BE2C (cell line): ENCODE results near the gene CATSPERD.

Source experiments
- DNase-seq: peaks from one replicate; pipeline ENCODE4 v3.0.0-alpha.2; 2020
- H3K27me3 ChIP-seq: fragments of 250-450 bp; sonication (Bioruptor Pico); 2 replicates; pipeline ENCODE4 v1.5.1; 2020; ENCODE audit warnings: mild to moderate bottlenecking
- H3K36me3 ChIP-seq: fragments of 250-450 bp; sonication (Bioruptor Pico); 2 replicates; pipeline ENCODE4 v1.5.1; 2020; ENCODE audit warnings: mild to moderate bottlenecking
- H3K4me1 ChIP-seq: fragments of 250-450 bp; sonication (Bioruptor Pico); 2 replicates; pipeline ENCODE4 v1.5.1; 2020
- H3K4me3 ChIP-seq: 2 replicates; pipeline ENCODE4 v1.5.1; 2011; ENCODE audit warnings: low read depth, low read length
- H3K9me3 ChIP-seq: fragments of 250-450 bp; sonication (Bioruptor Pico); 2 replicates; pipeline ENCODE4 v1.5.1; 2020
- TF ChIP-seq, protein P1 (sequence below): IDR thresholded peaks from 2 replicates; pipeline ENCODE4 v1.5.1; 2012; ENCODE audit warnings: mild to moderate bottlenecking, low read depth, low read length

CATSPERD gene

DNA sequence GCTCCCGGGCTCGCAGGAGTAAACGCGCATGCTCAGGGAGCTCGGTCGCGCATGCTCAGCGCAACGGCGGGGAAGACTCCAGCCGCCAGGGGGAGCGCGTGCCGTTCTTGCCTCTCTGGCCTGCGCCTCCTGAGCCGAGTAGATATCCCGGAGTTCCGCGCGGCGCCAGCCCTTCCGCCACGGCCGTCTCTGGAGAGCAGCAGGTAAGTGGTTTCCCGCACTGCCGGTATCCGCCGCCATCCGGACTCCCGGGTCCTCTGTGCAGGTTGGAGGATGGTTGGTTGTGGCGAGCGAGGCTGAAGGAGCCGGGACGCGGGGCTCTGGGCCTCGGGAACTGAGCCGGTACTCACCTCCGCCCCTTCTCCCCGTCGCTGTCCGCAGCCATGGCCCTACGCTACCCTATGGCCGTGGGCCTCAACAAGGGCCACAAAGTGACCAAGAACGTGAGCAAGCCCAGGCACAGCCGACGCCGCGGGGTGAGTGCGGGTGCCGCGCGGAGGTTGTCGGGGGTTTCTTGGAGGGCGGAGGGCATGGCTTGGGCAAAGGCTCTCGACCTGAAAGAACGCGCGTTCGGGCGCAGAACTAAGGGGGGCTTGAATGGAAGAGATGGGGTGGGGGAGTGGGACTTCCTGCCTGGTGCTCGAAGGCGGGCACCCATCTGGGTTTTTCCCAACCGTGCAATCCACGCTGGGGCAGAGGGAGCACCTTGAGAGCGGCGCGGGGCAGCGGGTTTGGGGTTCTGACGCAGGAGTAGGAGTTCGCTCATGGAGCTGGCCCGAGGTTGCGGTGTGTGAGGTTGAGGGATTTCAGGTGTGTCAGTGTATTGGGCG, 30.1 kb upstream of the CATSPERD start, which contains the start of gene RPL36:
Gene RPL36 (plus strand): TSS at position 171 of the 830 bp plus-strand sequence. CDS start 213 bp downstream, at position 384.
- peaks cover 48% of the 10 kb centered on the region for H3K36me3 ChIP-seq
- peak within 1 kb of the TSS; percentile 96 for H3K4me3 ChIP-seq
- TF ChIP-seq, protein P1, sequence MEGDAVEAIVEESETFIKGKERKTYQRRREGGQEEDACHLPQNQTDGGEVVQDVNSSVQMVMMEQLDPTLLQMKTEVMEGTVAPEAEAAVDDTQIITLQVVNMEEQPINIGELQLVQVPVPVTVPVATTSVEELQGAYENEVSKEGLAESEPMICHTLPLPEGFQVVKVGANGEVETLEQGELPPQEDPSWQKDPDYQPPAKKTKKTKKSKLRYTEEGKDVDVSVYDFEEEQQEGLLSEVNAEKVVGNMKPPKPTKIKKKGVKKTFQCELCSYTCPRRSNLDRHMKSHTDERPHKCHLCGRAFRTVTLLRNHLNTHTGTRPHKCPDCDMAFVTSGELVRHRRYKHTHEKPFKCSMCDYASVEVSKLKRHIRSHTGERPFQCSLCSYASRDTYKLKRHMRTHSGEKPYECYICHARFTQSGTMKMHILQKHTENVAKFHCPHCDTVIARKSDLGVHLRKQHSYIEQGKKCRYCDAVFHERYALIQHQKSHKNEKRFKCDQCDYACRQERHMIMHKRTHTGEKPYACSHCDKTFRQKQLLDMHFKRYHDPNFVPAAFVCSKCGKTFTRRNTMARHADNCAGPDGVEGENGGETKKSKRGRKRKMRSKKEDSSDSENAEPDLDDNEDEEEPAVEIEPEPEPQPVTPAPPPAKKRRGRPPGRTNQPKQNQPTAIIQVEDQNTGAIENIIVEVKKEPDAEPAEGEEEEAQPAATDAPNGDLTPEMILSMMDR = peak; percentile 97
- peak; percentile 98 for DNase-seq
- no peaks in the 10 kb centered on the region for H3K9me3 ChIP-seq
- no peaks in the 10 kb centered on the region for H3K27me3 ChIP-seq
- peaks cover 7% of the 10 kb centered on the region; the same call in 1 of the 2 replicates for H3K4me1 ChIP-seq

DNA sequence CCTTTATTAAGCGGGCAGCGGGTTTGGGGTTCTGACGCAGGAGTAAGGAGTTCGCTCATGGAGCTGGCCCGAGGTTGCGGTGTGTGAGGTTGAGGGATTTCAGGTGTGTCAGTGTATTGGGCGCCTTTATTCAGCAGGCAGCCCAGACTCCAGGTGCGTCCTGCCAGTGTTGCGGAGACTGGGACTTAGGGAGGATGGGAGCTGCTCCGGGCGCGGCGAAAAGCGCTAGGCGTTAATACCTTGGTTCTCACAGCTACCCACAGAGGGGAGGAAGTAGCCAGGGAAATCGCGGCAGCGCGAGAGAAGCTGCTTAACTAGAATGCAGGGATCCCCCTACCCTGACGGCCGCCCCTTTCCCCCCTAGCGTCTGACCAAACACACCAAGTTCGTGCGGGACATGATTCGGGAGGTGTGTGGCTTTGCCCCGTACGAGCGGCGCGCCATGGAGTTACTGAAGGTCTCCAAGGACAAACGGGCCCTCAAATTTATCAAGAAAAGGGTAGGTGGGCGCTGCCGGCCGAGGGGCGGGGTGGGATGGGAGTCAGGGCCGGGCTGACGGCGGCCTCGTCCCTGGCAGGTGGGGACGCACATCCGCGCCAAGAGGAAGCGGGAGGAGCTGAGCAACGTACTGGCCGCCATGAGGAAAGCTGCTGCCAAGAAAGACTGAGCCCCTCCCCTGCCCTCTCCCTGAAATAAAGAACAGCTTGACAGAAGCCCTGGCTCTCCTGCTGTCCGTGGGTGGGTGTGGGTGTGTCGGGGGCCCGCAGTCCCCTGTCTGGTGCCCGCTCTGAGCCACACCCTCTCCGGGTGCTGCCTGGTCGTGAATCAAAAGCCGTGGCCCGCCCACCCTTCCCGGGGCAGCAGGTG, 29.2 kb upstream of the CATSPERD start:
- Histone ChIP-seq H3K9me3 (no peaks in the 10 kb centered on the region), H3K27me3 (no peaks in the 10 kb centered on the region), H3K4me3 (peak overlapping the region; percentile 96), H3K4me1 (peaks cover 7% of the 10 kb centered on the region; the same call in 1 of the 2 replicates), H3K36me3 (peaks cover 57% of the 10 kb centered on the region)
- TF ChIP-seq, protein P1 = no peak
- peak; percentile 51 for DNase-seq

DNA sequence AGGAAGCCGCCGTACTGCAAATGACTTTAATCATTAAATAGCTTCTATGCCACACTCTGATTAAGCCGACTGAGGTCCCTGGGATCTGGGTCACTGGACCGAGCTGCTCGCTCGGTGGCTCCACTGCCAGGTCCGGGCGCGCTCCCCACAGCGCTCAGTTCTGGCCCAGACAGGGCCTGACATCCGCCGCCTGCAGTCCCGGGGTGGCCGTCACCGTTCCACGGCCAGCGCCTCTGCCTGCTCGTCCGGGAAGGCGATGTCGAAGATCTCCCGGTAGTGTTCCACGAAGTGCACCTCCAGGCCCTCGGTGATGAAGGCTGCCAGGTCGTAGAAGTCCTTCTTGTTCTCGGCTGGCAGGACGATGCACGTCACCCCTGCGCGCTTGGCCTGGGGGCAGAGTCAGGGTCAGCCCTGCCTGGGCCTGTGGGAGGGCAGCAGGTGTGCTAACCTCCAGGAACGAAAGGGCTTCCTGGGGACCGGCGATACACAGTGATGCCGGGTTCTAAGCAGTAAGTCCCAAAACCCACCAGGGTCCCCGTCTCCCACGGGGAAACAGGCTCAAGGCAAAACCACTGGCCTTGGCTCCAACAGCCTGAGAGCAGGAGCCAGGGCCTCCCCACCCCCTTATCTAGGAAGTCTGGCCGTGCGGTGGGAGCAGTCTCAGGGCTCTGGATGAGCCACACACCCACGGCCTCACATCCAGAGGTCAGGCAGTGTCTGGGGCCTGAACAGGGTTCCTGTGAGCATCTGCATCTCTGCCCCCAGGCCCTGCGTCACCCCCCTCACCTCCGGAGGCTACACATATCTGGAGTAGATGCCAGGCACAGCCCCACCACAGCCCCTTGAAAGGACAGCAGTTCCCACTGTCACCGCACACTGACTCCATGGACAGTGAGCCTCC, 28.4 kb upstream of the CATSPERD start:
- no peaks in the 10 kb centered on the region for H3K27me3 ChIP-seq
- TF ChIP-seq, protein P1 = no peak
- H3K36me3 ChIP-seq = peaks cover 66% of the 10 kb centered on the region
- DNase-seq = peak; percentile 62
- H3K4me3 ChIP-seq = peak overlapping the region; percentile 96
- no peaks in the 10 kb centered on the region for H3K9me3 ChIP-seq
- peaks cover 7% of the 10 kb centered on the region; the same call in 1 of the 2 replicates for H3K4me1 ChIP-seq

DNA sequence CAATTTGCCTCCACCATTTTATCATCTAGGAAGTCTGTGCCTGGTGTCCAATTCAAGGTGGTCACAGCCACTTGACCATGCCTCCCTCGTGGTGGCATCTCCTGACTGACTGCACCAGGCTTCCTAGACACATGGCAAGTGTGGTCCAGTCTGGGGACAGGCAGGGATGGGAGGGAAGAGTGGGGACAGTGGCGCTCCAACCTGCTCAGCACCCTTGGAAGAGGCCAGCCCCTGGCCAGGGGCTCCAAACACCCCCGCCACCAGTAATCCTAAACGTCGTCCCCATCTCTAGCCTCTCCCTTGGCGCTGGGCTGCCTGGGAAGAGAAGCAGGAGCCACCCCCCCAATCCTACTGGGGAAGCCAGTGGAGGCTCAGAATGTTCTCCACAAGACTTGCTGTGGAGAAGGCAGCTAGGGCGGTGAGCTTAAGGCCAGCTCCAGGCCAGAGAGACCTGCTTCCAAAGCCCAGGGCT, 27.7 kb upstream of the CATSPERD start:
- Histone ChIP-seq H3K4me1 (peaks cover 7% of the 10 kb centered on the region; the same call in 1 of the 2 replicates), H3K27me3 (no peaks in the 10 kb centered on the region), H3K36me3 (peaks cover 67% of the 10 kb centered on the region), H3K4me3 (no peak overlapping the region), H3K9me3 (no peaks in the 10 kb centered on the region)
- TF ChIP-seq, protein P1 = no peak
- no peak for DNase-seq
